SHP77 treated with DMSO at 0.1 percent for 48 hours (cell line): ENCODE measurements around the gene CASP8.
"Not testable (repeated sequence)": the region's sequence is repeated elsewhere in the genome, so short reads cannot be mapped to it uniquely, and the experiment has no call there.

Experiments
- DNase-seq: peaks from one replicate; lab custom pipeline; 2025; lab: John Stamatoyannopoulos, UW

CASP8 gene

DNA sequence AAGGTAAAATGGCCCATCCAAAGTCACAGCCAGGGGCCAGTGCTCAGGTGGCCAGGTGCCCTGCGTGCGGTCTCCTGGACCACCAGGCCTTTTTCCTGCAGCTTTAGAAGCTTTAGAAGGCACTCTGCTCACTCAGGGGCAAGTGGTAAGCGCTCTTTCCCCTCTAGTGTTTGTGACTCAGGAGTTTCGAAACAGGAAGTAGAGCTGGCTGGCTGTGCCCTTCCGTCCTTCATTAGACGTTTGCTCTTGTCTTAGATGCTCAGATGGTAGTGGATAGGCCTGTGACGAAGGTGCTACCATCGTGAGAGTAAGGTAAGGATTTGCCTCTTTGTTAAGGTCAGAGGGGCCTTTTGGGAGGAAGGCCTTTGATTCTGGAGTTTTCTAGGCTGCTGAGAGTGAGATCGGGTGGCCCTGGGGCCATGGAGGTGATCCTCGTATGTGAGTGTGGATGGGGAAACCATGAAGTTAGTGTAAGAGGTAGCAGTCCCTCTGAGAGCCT is at the start of gene CASP8:
CASP8 (plus strand) TSS at position 235 of the 499 bp plus-strand sequence. CDS start 5,951 bp downstream, outside the sequence.
- no peak for DNase-seq

DNA sequence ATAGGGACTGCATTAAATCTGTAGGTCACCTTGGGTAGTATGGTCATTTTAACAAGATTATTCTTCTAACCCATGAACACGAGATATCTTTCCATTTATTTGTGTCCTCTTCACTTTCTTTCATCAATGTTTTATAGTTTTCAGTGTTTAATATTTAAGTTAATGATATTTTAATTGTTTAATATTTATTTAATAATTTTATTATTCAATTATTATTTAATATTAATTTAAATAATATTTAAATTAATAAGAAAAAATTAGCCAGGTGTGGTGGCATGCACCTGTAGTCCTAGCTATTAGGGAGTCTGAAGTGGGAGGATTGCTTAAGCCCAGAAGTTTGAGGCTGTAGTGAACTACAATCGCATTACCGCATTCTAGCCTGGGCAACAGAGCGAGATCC is 44.4 kb upstream of the CASP8 start:
- no peak for DNase-seq

DNA sequence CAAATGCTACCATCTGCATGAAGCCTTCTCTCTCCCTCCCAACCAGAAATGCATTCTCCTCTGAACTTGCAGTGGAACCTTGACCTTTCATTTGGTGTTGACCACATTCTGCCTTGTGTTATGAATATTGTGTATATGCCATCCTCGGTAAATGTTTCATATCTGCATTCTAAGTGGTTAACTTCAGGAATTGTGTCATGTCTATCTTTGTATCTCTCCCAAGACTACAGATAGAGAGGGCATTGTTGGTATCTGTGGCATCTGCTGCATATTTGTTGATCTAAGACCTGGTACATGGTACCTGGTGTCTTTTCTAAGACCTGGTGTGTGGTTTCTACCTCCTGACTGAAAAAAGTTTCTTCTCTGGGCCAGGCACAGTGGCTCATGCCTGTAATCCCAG is 43.4 kb upstream of the CASP8 start:
- DNase-seq: no peak

DNA sequence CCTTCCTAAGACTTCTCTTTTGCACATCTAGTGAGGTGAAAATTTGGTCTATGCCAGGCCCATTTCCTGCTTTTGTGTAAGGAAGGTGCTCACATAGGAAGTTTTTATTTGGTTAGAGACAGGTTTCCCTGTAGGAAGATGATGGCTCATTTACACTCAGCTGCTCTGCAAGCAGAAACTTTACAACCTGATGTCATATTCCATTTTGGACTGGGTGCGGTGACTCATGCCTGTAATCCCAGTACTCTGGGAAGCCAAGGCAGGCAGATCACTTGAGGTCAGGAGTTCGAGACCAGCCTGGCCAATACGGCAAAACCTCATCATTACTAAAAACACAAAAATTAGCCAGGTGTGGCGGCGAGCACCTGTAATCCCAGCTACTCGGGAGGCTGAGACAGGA is 41.6 kb upstream of the CASP8 start:
- DNase-seq: no peak

DNA sequence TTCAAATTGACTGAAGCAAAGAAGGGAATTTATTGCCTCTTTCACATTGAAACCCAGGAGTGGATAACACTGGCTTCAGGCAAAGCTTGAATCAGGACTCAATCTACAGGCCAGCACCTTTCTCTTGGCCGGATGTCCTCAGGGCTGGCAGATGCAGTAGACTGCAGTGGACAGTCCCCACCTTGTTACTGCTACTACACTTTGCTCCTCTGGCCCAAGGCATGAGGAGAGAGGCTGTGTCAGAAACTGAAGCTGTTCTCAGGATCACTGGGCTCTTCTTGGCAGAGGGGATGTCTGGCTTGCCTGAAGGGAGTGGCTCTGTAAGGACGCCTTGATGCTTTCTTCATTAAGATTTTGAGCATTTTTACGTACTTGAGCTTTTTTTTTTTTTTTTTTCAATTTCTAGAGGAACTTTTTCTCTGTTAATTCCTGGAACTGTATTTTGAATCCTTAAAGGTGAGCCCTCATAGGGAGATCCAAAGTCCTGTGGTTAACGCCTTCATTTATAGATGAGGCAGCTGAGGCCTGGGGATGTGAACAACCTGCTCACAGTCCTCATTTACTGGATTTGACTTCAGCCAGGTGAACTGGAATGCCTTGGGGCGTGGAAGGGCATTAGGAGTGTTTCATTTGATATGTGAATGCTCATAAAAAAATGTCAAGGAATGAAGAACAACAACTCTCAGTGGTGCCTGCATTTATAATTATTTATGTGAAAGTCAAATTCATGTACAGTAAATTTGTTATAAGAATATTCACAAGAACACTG is 40.8 kb upstream of the CASP8 start:
- no peak for DNase-seq

DNA sequence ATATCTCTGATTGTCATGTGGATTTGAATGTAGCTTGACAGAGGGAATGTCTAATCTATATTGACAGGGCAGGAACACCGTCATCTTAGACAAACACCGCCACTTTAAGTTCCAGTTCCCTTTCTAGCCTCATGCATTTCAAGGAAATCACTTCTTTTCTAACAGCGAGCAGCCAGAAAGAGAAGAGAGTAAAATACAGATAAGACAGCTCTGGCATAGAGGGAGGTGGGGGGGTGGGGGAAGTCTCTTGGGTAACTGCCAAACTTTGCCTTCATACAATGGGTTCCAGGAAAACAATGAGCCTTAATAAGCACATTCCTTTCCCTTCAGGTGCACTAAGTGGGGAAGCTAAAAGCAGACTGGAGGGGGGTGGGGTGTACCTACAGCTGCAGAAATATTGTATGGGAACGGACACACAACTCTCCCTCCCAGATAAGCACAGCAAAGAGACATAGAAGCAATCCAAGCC is 40.2 kb upstream of the CASP8 start:
- no peak for DNase-seq

GRCh38 chr2:201223089-201224073 is 37.0 kb upstream of the CASP8 start:
- no peak for DNase-seq

DNA sequence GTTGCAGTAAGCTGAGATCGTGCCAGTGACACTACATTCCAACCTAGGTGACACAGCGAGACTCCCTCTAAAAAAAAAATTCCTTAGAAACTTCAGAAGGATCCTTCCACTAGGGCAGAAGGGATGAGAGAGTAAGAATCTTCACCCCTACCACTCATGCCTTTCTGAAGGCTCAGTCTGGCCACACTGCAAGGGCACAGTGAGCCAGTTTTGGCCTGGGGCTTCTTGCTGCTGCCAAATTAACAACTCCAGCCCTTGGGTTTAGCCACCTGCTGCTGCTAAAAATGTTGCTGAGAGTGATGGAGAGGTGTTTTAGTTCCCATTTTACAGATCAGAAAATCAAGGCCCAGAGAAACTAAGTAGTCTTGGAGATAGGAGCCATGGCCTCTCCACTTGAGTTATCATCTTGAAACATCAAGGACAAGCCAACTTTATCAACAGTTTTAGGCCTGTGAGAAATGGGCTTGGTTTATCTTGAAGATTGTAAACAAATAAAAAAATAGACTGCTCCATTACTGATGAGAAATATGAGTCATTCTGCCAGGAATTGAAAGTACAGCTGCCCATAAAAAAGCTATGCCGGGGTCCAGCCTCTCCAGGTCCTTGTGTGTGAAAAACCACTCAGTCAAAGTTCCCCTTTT is 31.9 kb upstream of the CASP8 start:
- no peak for DNase-seq

GRCh38 chr2:201228912-201229290 is 31.4 kb upstream of the CASP8 start:
- DNase-seq: no peak

DNA sequence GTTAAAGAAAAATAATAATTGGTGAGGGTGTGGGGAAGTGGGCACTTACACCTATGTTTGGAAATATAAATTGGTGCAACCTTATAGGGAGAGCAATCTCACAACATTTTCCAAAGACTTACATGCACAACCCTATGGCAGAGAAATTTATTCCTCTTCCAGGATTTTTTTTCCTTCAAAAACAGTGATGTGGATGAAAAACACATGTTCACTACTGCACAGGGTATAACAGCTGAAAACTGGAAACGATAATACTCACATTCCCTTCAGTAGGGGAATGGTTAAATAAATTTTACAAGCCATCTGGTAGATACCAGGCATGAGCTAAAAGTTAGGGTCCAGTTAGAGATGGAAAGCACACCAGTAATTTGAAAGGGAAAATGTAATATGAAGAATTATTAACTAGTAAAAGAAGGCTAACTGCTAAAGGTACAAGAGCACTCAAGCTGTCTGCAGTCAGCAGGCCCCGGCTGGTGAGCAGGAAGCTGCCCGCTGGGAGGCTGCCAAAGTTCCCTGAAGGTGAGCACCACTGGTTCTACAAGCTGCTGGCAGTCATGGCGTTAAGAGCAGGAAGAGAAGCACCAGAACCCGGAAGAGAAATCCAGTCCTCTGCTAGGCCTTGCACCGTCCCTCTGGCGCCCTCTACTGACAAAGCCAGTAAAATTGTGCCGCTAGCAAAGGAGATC is 28.4 kb upstream of the CASP8 start:
- peak; percentile 87 for DNase-seq

GRCh38 chr2:201232467-201232815 is 27.9 kb upstream of the CASP8 start:
- no peak for DNase-seq

DNA sequence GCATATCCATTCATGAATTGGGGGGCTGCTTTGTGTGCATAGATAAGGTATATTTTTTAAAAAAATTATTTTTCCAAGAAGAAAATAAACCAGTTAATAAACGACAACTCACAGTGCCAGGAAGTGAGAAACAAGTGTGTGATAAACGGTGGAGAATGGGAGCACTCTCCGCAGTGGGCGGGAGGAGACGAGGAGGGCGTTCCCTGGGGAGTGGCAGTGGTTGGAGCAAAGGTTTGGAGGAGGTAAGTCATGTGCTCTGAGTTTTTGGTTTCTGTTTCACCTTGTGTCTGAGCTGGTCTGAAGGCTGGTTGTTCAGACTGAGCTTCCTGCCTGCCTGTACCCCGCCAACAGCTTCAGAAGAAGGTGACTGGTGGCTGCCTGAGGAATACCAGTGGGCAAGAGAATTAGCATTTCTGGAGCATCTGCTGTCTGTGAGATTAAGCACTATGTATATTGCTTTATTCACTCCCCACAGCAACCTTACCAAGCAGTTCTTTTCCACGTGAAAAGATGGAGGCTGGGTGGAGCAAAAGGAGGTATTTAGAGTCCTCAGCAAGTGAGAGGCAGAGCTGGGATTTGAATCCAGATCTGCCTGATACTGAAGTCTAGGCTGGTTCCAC is 27.0 kb upstream of the CASP8 start:
- DNase-seq: peak; percentile 82

GRCh38 chr2:201233812-201234662 is 26.3 kb upstream of the CASP8 start:
- DNase-seq: no peak

GRCh38 chr2:201234663-201235135 is 25.6 kb upstream of the CASP8 start:
- no peak for DNase-seq

GRCh38 chr2:201235860-201236811 is 24.2 kb upstream of the CASP8 start:
- peak; percentile 5 for DNase-seq

DNA sequence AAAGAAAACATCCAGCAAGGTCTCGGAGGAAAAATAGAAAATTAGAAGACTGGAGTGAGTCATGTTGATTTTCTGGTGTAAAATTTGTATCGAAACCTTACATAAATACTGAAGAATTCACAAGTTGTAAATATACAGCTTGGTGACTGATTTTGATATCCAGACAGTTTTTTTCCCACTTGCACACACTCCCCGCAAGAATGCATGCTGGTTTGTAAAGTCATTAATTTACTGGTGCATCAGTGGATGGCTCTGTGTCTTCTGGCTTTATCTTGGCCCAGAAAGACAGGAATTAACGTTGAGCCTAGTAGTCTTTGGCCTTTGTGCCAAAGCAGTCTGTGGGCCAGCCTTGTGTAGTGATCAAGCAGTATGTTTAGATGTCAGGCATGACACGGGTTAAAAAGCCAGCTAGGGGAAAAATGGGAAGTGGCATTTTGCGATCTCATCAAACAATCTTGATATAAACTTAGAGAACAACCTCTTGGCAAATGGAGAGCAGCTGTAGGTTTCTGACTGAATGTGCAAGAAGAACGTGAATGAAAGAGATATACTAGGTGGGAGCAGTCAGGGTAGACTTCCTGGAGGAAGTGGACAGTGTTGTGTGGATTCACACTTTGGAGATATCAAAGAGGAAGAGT is 22.7 kb upstream of the CASP8 start:
- no peak for DNase-seq

DNA sequence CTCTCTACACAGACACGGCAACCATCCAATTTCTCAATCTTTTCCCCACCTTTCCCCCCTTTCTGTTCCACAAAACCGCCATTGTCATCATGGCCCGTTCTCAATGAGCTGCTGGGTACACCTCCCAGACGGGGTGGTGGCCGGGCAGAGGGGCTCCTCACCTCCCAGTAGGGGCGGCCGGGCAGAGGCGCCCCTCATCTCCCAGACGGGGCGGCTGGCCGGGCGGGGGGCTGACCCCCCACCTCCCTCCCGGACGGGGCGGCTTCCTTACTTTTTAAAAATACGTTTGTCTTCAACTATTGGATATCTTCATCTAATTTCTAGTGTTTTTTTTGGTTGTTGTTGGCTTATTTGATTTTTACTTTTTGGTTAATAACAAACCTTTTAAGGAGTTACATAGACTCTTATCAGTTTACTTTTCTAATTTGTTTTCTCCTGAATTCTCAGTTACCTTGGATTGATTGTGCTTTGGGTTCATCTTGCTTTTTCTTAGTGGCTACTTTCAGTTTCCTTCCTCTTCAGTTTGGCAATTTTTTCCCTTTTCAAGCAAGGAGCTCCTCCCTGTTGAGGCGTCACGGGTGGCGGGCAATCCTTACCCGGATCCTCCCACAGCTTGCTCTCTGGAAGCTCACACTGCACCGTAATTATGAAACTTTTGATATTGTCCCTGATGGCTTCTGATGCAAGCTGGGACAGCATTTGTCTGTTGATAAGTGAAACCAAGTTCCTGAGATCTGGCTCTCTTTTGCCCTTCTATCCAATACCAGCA is 21.0 kb upstream of the CASP8 start:
- not testable (repeated sequence) for DNase-seq
